Stimulated activated CD8-positive, alpha-beta memory T cell treated with anti-CD3 and anti-CD28 coated beads, Interleukin-12 subunit alpha, Interleukin-12 subunit beta, amount 100 ng/mL, for 1 hour (primary cell): ENCODE results near the gene EHD2.
"Not testable (repeated sequence)": the region's sequence is repeated elsewhere in the genome, so short reads cannot be mapped to it uniquely, and the experiment has no call there.

Experiments
- DNase-seq: peaks from one replicate; pipeline ENCODE4 v3.0.0-alpha.2; 2020; ENCODE audit warnings: low read depth

Gene EHD2

GRCh38 chr19:47716270-47716937 lies 3.2 kb downstream of the EHD2 start:
- no peak for DNase-seq

GRCh38 chr19:47718415-47719046 lies 5.3 kb downstream of the EHD2 start:
- not testable (repeated sequence) for DNase-seq

- DNase-seq = no peak
Measured at GRCh38 chr19:47719047-47719859, 6.0 kb downstream of the EHD2 start.

GRCh38 chr19:47720669-47721422 lies 7.6 kb downstream of the EHD2 start:
- no peak for DNase-seq

DNA sequence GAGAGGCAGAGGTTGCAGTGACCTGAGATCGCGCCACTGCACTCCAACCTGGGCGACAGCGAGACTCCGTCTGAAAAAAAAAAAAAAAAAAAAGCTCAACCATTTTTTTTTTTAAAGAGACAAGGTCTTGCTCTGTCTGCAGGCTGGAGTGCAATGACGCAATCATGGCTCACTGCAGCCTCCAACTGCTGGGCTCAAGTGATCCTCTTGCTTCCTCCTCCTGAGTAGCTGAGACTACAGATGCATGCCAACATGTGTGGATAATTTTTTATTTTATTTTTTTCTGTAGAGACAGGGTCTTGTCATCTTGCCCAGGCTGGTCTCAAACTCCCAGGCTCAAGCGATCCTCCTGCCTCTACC lies 10.3 kb downstream of the EHD2 start:
- no peak for DNase-seq

DNA sequence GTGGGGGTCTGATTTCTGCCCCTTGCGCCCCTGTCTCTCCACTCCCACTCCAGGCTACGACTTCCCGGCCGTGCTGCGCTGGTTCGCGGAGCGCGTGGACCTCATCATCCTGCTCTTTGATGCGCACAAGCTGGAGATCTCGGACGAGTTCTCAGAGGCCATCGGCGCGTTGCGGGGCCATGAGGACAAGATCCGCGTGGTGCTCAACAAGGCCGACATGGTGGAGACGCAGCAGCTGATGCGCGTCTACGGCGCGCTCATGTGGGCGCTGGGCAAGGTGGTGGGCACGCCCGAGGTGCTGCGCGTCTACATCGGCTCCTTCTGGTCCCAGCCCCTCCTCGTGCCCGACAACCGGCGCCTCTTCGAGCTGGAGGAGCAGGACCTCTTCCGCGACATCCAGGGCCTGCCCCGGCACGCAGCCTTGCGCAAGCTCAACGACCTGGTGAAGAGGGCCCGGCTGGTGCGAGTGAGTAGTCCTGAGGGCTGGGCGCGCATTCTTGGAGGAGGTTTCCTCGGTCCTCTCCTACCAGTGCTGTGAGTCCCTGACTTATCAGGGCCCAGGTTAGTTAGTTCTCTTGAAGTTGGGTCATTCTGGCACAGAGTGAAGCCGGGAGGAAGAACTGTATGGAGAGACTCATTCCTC lies 12.7 kb downstream of the EHD2 start:
- no peak for DNase-seq

DNA sequence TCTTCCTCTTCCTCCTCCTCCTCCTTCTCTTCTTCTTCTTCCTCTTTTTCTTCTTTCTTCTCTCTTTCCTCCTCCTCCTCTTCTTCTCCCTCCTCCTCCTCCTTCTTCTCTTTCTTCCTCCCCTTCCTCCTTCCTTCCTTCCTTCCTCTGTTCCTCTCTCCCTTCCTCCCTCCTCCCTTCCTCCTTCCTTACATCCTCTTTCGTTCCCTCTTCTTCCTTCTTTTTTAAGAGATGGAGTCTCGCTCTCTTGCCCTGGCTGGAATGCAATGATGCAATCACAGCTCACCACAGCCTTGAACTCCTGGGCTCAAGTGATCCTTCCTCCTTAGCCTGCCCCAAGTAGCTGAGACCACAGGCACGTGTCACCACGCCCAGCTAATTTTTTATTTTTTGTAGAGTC lies 13.2 kb downstream of the EHD2 start:
- DNase-seq = no peak

- not testable (repeated sequence) for DNase-seq
Measured at GRCh38 chr19:47728295-47728694, 15.1 kb downstream of the EHD2 start.

DNA sequence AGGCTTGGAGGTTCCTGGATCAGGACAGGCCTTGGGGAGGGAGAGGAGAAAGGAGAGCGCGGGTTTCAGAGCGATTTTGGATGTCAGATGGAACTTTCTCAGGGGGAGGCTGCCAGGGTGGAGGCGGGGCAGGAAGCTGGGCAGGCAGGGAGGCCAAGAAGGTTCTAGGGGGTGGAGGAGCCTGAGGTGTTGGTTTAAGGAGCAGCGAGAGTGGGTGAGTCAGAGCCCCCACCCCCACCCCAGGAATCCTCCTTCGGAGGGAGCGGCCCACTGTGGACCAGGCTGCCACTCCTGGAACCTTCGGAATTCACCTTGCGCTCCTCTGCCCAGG lies 16.2 kb downstream of the EHD2 start:
- no peak for DNase-seq

GRCh38 chr19:47729799-47730520 lies 16.7 kb downstream of the EHD2 start:
- no peak for DNase-seq

DNA sequence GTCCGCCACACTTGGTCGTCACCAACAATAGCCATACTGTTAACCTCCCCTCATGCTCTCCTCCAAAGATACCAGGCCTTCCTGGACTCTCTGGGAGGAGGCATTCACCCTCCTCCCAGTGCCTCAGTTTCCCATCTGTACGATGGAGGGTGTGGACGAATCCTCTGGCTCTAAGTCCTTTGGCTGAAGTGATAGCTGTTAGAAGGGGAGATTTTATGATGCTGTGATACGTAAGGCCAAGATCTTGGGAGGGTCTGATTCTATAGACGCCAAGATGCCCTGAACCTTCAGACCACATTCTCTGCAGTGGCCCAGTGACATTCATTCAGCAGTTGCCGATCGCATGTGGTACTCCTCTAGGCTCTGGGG lies 17.3 kb downstream of the EHD2 start:
- no peak for DNase-seq

DNA sequence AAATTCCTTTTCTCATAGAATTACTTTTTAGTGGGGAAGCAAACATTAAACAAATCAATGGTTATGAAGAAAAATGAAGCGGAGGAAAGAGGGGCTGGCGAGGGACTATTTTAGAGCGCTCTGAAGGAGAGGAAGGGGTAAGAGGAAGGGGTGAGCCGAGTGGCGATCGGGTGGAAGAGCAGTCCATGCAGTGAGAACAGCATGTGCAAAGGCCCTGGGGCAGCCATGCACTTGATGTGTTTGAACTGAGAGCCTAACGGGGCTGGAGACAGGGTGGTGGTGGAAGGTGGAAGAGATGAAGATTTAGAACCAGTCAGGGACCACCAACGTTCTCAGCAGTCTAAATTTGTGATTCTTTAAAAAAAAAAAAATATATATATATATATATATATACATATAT lies 17.7 kb downstream of the EHD2 start:
- DNase-seq = no peak

DNA sequence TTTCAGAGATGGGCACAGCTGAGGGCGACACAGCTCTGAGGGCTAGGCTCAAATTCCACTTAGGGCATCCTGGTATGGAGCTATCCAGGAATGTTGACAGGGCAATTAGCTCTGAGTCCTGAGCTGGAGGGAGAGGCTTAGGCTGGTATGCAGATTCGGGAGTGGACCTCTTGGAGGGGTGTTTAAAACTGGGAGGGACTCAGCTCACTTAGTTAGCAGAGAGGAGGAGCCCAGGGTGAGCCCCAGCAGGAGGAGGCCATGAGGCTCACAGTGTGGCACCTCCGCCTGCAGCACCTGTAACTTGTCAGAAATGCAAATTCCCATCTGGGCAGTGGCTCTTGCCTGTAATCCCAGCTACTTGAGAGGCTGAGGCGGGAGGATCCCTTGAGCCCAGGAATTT lies 21.9 kb downstream of the EHD2 start:
- no peak for DNase-seq

- DNase-seq = no peak
Measured at GRCh38 chr19:47740866-47741519, 27.8 kb downstream of the EHD2 start.

- no peak for DNase-seq
Measured at GRCh38 chr19:47741544-47742140, 28.4 kb downstream of the EHD2 start.

DNA sequence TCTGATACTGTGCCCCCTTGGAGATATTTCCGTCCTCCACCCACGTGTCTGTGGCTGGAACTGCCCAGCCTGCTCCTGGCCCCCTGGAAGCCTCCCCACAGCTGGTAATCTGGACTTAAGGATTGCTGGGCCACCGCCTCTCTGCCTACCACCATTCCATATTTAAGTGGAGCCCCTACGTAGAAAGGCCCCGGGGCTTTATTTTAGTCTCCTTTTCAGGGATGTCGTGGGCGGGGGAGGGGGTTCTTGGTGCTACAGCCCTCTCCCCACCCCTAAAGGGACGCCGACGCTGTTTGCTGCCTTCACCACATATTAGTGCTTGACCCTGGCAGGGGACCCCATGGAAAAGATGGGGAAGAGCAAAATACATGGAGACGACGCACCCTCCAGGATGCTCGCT lies 29.4 kb downstream of the EHD2 start:
- no peak for DNase-seq

DNA sequence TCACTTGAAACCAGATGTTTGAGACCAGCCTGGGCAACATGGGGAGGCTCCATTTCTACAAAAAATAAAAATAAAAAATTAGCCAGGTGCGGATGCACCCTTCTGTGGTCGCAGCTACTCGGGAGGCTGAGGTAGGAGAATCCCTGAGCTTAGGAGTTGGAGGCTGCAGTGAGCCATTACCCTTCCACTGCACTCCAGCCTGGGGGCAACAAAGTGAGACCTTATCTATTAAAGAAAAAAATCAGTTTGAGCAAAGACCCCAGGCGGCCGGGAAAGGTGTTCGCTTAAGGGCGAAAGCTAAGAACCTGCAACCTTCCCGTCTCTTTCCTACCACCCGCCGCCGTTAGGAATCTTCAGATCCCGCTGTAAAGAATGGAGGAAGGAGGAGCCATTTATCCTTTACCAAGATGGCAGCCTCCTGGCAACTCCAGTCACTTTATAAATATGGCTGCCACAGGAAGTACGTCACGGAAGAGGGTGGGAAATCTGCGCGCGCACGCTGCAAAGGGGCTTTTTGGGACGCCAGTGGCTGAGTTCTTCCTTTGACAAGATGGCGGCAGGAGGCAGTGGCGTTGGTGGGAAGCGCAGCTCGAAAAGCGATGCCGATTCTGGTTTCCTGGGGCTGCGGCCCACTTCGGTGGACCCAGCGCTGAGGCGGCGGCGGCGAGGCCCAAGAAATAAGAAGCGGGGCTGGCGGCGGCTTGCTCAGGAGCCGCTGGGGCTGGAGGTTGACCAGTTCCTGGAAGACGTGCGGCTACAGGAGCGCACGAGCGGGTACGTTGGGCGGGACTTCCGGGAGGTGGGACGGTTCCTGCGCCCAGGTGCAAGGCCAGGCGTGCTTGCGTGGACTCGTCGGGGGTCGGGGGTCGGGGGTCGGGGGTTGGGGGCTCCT lies 32.0 kb downstream of the EHD2 start, which contains the start of gene NOP53:
Gene NOP53, plus strand, starts transcription at position 537 of the 892 bp plus-strand sequence. Its CDS starts 14 bp downstream, at position 551.
- DNase-seq = peak; percentile 97

DNA sequence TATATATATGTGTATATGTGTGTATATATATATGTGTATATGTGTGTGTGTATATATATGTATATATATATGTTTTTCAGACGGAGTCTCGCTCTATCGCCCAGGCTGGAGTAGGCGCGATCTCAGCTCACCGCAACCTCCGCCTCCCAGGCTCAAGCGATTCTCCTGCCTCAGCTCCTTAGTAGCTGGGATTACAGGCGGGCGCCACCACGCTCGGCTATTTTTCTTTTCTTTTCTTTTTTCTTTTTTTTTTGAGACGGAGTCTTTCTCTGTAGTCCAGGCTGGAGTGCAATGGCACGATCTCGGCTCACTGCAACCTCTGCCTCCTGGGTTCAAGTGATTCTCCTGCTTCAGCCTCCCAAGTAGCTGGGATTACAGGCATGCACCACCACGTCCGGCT lies 32.9 kb downstream of the EHD2 start:
- DNase-seq = not testable (repeated sequence)

DNA sequence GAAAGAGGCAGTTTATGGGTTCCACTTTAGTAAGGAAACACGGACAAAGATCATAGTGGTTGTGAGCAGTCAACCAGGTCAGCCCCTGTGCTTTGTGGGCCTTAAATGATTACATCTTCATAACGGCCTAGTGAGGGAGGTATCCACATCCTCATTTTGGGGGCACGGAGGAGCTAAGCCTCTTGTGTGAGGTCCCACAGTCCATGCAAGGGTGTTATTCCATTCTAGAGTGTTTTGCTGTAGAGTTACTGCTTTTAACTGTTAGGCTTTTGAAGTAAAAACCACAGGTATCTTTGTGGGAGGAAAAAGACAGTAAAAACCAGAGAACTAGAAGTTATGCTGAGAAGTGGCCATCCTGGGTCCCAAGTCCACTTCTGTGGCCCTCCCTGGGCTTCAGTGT lies 36.1 kb downstream of the EHD2 start:
- no peak for DNase-seq
